Stimulated activated CD4-positive, alpha-beta T cell treated with anti-CD3 and anti-CD28 coated beads, Interleukin-12 subunit alpha, Interleukin-12 subunit beta, amount 100 ng/mL, for 24 hours (primary cell): ENCODE results near the gene EHF.

Source experiments
- DNase-seq, 2 experiments: peaks; one replicate each; pipeline ENCODE4 v3.0.0-alpha.2; 2020; ENCODE audit warnings: low read depth in 2 of 2

EHF gene

DNA sequence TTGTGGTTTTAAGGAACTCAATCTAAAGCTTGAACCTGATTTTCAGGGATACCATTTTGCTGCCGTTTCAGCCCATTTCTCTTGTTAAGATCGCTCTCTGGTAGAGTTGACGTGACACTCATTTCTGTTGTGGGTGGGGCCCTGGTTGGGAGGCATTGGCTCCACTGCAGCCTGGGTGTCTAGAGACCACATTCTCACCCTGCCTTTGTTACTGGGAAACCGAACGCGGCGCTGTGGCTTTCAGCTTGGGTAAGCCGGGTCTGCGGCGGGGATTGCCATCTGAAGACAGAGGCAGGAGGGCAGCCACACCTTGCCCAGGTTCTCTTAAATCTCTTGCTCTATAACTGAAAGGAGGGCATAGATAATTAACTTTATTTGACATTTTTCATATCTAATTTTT lies 3.2 kb downstream of the EHF start:
- no peak for DNase-seq

DNA sequence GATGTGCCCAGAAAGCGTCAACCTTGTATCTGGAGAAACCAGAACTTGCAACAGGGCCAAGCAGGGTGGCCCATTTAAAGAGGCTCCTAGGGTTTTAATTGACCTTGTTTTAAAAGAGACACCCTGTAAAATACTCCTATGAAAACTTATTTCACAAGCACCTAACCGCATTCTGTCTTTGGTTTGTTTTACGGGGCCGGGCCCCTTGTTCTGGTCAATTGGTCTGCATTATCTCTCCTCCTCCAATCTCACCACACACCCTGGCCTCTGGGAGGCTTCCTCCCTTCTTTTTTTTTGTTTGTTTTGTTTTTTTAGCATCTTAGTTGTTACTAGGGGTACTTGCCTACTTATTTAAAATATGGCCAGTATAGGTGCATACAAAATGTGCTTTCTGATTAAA lies 4.7 kb downstream of the EHF start:
- DNase-seq: no peak

- DNase-seq: no peak
These were observed 5.5 kb downstream of the EHF start for GRCh38 chr11:34626393-34626792.

GRCh38 chr11:34627197-34627596 lies 6.3 kb downstream of the EHF start:
- DNase-seq: no peak

- no peak for DNase-seq
These were observed 8.8 kb downstream of the EHF start for GRCh38 chr11:34629711-34630110.

DNA sequence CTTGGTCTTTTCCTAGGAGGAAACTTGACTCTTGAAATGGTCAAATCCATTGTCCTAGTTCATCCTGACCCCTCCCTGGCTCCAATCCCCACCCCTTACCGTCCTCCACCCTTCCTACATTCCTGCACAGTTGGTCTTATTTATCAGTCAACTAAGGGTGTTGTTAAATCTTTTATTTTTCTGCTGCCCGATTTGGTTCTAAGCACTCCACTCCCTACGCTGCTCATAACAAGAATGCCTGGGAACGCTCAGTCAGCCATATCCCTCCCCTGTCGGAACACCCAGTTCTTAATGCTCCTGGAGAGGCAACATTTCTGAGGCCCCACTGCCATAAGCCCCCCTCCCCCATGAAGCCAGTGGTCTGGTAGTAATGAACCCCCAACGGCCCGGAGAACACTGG lies 9.7 kb downstream of the EHF start:
- DNase-seq: no peak

GRCh38 chr11:34631297-34631696 lies 10.4 kb downstream of the EHF start:
- no peak for DNase-seq

- no peak for DNase-seq
These were observed 10.8 kb downstream of the EHF start for GRCh38 chr11:34631737-34632104.

DNA sequence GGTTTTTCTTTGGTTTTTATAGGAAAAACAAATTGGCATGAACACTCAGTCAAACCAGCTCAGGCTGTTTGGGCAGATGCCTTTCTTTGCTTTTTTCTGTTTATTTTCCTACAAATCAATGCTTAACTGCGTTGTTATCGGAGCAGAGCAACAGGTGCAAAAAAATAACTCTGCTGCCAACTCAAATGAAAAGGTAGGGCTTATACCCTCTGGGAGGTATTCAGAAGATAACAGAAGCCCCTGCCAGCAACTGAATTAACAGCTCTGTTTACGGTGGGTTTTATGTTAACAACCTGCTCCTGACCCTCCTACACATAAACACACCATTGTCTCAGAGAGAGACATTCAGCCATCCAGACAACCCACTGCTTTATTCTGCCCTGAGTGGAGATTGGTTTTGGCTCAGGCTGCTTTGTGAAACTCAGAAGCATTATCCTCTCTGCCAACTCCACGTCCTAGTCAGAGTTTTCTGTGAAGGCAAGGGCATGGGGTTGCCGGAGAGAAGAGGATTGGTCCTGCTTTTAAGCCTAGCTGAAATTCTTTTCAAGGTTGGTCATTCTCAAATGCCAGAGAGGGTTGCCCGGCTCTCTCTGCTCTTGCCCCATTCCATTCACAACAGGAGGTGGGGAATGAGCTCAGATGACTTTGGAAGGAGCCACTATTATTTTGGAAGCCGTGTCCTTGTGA lies 11.4 kb downstream of the EHF start:
- no peak for DNase-seq

DNA sequence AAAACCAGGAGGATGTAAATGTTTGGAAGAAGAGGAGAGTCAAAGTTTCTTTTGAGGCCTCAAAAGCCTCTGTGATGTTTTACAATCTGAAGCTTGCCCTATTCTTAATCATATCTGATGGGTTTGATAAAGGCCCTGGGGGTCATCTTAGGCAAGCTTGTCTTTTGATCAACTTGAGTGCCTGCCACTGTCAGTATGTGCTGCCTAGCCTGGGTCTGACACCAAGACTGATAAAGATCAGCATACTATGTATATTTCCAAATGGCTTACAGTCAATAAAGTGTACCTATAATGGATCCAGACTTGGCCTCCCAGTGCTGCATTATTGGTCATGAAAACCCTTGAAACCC lies 12.7 kb downstream of the EHF start:
- DNase-seq: no peak

GRCh38 chr11:34633990-34634693 lies 13.2 kb downstream of the EHF start:
- no peak for DNase-seq

DNA sequence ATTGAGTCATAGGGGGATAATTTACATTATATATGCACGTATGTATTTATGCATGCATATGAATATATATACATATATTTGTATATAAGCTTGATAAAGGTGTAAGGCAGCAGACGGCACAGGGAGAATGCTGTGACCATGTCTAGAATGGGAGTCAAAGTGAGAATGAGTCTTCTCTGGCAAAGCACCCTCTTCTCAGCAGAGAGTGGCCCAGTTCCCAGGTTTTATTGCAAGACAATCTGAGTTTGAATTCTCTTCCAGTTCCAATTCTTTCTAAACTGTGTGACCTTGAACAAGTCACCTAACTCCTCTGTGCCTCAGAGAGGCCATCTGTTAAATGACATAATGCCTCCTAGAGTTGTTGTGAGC lies 13.8 kb downstream of the EHF start:
- no peak for DNase-seq

GRCh38 chr11:34636127-34636526 lies 15.2 kb downstream of the EHF start:
- DNase-seq: no peak

- DNase-seq: no peak
These were observed 16.4 kb downstream of the EHF start for GRCh38 chr11:34637303-34637702.

DNA sequence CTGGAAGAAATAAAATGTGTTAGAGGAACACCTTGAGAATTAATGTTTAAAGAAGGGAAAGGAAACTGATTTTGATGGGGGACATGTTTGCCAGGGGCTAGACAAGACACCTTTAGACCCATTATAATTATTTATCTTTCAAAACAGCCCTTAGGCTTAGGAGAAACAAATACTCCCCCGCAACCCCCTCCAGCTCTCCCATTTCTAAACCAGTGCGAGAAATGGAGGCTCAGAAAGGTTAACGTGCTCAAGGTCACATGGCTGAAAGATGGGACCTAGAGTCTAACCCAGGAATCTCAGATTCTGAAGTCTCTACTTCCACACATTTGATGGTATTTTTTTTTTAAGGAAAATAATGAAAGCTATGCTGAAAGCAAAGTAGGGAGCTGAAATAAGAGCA lies 18.0 kb downstream of the EHF start:
- DNase-seq: no peak

DNA sequence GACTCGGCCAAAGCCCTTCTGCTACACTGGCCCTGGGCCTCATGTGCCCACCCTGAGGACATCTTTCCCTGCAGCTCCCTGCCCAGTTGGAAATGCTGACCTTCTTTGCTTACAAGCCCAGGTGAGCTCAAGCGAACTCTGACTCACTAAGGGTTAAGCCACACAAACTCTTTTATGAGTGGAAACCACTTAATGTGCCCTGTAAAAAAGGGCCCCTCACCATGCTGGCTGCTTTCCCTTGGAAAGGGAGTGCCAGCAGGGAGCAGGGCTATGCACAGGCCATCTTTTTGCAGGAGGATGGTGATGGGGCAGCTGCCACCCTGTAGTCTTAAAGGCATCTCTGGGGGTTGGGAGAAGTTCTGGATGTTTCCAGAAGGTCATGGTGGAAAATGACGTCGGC lies 18.7 kb downstream of the EHF start:
- DNase-seq: no peak

DNA sequence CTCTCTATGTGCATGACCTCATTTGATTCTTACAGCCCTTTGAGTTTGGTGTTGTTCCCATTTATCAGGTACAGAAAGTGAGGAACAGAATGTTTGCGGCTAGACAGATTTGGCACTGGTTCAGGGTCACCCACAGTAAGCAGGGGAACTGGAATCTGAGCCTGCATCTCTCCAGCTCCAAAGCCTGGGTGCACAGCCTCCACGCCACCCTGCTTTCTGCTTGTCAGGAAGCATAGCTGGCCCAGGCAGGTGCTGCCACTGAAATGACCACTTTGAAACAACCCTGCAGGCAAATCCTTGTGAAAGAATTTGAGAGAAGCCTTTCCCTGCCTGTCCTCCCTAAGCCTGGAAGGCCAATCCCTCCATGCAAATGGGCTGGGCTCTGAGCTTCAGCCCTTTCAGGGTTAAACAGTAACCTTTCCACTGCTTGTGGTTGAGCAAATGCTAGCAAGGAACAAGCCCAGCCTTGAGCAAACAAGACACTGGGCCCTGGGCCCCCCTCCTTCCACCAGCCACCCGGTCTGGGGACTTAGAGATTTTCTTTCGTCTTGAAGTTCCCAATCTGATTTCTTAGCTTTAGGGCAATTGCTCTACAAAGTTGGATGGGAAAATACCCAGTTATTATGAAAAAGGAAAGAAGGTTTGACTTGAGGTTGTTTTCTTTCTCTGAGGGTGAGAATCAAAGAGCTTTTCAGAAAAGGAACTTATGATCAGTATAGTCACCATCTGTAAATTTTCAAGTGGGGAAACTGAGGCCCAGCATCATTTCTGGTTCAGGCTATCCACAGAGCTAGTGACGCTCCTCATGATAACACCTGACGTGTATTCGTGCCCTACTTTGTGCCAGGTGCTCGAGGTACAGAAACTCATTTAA lies 19.4 kb downstream of the EHF start:
- no peak for DNase-seq

GRCh38 chr11:34640924-34641275 lies 20.0 kb downstream of the EHF start:
- DNase-seq: no peak

GRCh38 chr11:34641456-34641855 lies 20.6 kb downstream of the EHF start:
- DNase-seq: no peak

DNA sequence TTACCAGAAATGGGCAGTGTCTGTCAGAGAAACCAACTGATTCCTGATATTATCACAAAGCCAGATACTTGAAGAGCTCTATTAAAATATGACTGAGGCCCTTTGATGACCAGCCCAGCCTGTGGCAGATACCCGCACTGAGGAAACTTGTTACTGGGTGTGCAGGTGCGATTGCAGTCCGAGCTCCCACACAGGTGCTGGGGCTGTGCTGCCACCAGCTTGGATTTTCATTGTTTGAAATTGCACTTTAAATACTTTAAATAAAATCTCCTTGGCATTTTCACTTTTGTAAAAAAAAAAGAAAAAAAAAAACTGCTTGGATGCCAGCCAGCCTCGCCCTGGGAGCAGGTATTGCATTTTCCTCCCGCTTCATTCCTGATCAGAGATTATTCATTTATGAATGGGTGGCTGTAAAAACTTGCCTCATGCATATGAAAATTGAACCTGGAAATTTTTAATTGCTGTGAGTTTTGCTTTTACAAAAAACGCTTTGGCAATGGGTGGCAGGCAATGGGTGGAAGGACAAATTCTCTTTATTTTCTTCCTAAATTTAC lies 21.2 kb downstream of the EHF start:
- no peak for DNase-seq

DNA sequence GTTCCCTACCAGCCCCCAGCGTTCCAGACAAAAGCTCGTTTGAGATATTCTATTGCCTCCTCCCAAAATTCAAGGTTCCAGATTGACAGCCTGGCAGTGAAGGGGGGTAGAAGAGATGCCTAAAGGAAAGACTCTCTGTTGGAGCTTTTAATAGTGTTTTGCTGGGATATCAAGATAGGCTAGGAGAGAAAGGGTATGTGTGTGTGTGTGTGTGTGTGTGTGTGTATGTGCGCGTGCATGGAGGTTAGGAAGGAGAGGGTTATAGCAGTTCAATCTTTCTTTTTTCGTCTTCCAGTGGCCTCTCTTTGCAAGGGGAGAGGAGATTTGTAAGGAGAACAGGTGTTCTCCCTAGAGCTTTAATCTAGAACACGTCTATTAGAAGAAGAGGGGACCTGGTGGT lies 22.0 kb downstream of the EHF start:
- no peak for DNase-seq

- DNase-seq: no peak
These were observed 22.4 kb downstream of the EHF start for GRCh38 chr11:34643311-34643710.

DNA sequence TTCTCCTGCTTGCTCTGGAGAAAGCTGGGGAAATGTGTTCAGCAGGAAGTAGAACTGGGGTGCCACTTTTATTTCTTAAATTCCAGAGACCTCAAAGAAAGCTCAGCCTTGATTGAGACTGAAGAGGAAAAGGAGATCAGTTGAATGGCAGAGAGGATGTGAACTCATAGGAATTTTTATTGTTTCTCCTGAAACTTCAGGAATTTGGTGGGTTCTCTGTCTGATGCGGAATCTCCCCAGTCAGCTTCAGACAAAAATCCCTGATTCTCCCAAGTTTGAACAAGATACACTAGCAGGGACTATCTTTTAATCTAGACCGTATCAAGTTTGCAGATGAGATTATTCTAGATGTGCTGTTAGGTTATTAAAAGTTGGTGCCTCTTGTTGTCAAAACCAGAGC lies 23.0 kb downstream of the EHF start:
- no peak for DNase-seq
